ENCODE measurements around the gene HNRNPA1. TPM values are rescaled to one million over a fixed set of nuclear protein-coding genes. Genes with fewer than 3 reads are reported as not detected.
A peak's percentile ranks its signal among the peaks of the same experiment; 100 is the strongest.
"Not testable (repeated sequence)": the region's sequence is repeated elsewhere in the genome, so short reads cannot be mapped to it uniquely, and the experiment has no call there.

The HNRNPA1 gene
- total RNA-seq, 1 donor from 2014 or later = 249 TPM

- no peak for DNase-seq (ENCODE audit: low spot score)
Measured at GRCh38 chr12:54298904-54299303, 18.4 kb downstream of the HNRNPA1 start.

GRCh38 chr12:54299515-54300224 is 19.1 kb downstream of the HNRNPA1 start:
- DNase-seq (ENCODE audit: low spot score) = no peak

- no peak for DNase-seq (ENCODE audit: low spot score)
Measured at GRCh38 chr12:54300225-54300731, 19.8 kb downstream of the HNRNPA1 start.

- DNase-seq (ENCODE audit: low spot score) = peak; percentile 73
Measured at GRCh38 chr12:54300732-54301427, 20.4 kb downstream of the HNRNPA1 start, which contains the start of gene NFE2. TSS of gene NFE2 (minus strand) at chr12:54301015. CDS start at chr12:54295248, 5,767 bp downstream.

GRCh38 chr12:54301428-54302048 is 21.0 kb downstream of the HNRNPA1 start:
- no peak for DNase-seq (ENCODE audit: low spot score)

- no peak for DNase-seq (ENCODE audit: low spot score)
Measured at GRCh38 chr12:54303640-54304039, 23.1 kb downstream of the HNRNPA1 start.

GRCh38 chr12:54304187-54304810 is 23.8 kb downstream of the HNRNPA1 start:
- DNase-seq (ENCODE audit: low spot score) = peak; percentile 38

GRCh38 chr12:54306925-54307741 is 26.6 kb downstream of the HNRNPA1 start:
- DNase-seq (ENCODE audit: low spot score) = peak; percentile 50

- no peak for DNase-seq (ENCODE audit: low spot score)
Measured at GRCh38 chr12:54311051-54311450, 30.5 kb downstream of the HNRNPA1 start.

GRCh38 chr12:54312309-54312708 is 31.8 kb downstream of the HNRNPA1 start:
- not testable (repeated sequence) for DNase-seq (ENCODE audit: low spot score)

GRCh38 chr12:54321363-54321762 is 40.8 kb downstream of the HNRNPA1 start:
- DNase-seq (ENCODE audit: low spot score) = no peak

GRCh38 chr12:54324617-54325441 is 44.3 kb downstream of the HNRNPA1 start, which contains the start of gene COPZ1:
TSS of gene COPZ1 (plus strand) at chr12:54325131. CDS start at chr12:54325164, 33 bp downstream.
- DNase-seq (ENCODE audit: low spot score) = peak; percentile 100

GRCh38 chr12:54325442-54326109 is 45.0 kb downstream of the HNRNPA1 start:
- not testable (repeated sequence) for DNase-seq (ENCODE audit: low spot score)

GRCh38 chr12:54328595-54329337 is 48.2 kb downstream of the HNRNPA1 start:
- DNase-seq (ENCODE audit: low spot score) = peak; percentile 40

GRCh38 chr12:54329759-54330158 is 49.2 kb downstream of the HNRNPA1 start:
- DNase-seq (ENCODE audit: low spot score) = no peak

- no peak for DNase-seq (ENCODE audit: low spot score)
Measured at GRCh38 chr12:54330442-54330841, 49.9 kb downstream of the HNRNPA1 start.

GRCh38 chr12:54331461-54331860 is 50.9 kb downstream of the HNRNPA1 start:
- no peak for DNase-seq (ENCODE audit: low spot score)

GRCh38 chr12:54333420-54334034 is 53.0 kb downstream of the HNRNPA1 start:
- no peak for DNase-seq (ENCODE audit: low spot score)
